NCI-H2227 treated with DMSO at 0.1 percent for 48 hours (cell line): Measurements from ENCODE around the gene XPR1.
"Not testable (repeated sequence)": the region's sequence is repeated elsewhere in the genome, so short reads cannot be mapped to it uniquely, and the experiment has no call there.

Source experiments
- DNase-seq: peaks from one replicate; lab custom pipeline; 2025; lab: John Stamatoyannopoulos, UW

Gene XPR1

DNA sequence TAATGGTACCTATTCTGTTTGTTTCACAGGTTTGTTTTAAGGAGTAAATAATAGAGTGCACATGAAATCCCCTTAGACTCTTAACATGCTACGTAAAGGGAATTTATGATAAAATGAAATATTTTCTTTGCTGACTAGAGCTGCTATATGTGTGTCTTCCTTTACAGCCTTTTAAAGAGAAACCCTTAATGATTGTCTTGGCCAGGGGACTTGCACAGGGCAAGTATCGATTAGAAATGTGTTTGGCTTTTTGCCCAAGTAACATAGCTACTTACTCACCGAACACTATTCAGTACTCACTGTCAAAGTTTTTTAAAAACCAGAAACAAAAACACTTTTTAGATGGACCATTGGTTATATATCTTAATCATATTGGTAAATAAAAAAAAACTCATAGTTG lies 209.6 kb downstream of the XPR1 start:
- DNase-seq, result peak; percentile 84

DNA sequence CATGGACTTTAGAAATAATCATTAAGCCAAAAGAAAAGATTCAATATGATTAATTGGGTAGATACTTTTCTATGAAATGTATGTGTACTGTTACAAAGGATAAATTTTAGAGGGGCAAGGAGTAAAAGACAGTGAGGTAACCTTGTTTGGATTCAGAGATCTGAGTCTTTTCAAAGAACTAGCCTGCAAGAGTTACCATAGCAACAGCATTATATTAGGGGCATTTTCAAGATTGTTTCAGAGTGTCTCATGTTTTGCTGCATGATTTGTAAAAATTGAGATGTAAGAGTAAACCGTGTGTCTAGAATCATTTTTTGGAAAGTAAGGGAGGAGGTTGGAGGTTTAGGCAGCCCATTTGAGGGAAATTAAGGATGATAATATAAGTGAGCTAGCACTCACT lies 210.2 kb downstream of the XPR1 start:
- DNase-seq, result peak; percentile 32

DNA sequence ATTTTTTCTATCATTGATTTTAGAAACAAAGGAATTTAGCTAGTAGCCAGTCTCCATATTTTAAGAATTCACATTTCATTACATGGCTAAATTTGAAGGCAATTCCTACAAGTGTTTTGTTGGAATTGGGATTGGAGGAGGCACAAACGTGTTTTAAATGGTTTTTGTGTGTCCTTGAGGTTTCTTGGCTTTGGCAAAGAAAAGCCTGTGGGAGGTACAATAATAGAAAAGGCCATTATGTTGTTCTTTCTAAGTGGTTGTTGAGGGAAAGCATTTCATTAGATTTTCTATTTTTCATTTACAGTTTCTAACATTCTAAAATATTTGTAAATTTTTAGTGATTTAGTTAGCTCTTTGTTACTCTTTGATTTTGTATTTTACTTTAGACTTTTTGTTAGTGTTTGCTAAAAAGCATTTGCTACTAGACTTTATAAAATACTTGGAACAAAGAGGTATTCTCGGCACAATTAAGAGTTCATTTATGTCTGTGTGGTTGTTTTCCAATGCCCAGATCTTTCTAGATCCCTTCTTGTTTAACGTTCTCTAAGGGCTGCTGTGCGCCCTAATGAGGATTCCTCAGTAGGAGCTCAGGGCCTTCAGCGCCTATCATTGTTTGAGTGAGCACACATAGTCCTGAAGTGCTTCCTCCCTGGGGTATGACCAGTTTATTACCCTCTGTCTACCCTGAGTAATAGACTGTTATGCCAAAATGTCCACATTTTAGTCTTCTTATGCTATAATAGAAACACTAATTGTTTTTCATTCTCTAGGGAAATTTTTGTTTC lies 210.9 kb downstream of the XPR1 start:
- DNase-seq, result peak; percentile 62

DNA sequence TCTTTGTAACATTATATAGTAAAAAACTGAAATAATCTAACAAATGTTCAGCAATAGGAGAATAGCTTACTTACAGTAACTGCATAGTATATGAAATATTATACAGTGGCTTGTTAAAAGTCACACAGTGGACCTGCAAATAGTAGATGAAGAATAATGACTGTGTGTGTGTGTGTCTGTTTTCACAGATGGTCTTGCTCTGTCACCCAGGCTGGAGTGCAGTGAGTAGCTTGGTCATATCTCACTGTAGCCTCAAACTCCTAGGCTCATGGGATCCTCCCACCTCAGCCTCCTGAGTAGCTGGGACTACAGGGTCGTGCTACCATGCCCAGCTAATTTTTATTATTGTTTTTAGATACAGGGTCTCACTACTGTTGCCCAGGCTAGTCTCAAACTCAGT lies 213.5 kb downstream of the XPR1 start:
- no peak for DNase-seq

DNA sequence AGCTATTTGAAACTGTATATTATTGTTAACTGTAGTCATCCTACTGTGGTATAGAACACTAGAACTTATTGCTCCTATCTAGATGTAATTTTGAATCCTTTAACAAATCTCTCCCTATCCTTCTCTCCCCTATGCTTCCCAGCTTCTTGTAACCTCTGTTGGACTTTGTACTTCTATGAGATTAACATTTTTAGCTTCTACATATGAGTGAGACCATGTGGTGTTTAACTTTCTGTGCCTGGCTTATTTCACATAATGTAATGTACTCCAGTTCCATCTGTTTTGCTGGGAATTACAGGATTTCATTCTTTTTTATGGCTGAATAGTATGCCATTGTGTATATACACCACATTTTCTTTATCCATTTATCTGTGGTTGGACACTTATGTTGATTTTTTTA lies 216.4 kb downstream of the XPR1 start:
- DNase-seq, result no peak

DNA sequence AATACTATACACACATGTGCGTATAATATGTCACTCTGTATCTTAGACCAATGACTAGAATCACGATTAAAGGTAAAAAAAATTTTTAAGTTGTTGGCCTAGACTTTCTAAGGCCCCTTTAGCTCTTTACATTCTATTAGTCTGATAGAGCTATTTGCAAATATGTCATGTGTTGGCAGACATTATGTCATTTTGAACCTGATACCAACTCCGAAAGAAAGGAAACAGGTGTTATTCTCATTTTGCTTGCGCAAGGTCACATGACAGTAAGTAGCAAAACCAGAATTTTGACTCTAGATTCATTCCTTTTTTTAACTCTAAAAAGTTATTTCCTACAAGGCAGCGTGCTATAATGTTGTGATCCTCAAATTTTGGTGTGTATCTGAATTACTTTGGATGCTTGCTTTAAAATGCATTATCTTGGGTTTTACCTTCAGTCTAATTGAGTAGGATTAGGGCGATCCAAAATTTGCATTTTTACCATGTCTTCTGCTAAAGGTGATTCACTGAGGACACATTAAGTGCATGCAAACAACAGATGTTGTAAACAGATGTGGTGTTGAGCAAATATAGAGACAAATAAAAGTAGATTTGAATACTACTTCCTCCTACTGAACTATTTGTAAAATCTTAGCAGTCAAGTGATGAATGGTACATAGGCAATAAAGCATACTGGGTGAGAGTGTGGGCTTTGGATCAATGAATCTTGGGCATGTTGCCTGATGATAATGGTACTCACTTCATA lies 217.4 kb downstream of the XPR1 start:
- DNase-seq, result no peak

DNA sequence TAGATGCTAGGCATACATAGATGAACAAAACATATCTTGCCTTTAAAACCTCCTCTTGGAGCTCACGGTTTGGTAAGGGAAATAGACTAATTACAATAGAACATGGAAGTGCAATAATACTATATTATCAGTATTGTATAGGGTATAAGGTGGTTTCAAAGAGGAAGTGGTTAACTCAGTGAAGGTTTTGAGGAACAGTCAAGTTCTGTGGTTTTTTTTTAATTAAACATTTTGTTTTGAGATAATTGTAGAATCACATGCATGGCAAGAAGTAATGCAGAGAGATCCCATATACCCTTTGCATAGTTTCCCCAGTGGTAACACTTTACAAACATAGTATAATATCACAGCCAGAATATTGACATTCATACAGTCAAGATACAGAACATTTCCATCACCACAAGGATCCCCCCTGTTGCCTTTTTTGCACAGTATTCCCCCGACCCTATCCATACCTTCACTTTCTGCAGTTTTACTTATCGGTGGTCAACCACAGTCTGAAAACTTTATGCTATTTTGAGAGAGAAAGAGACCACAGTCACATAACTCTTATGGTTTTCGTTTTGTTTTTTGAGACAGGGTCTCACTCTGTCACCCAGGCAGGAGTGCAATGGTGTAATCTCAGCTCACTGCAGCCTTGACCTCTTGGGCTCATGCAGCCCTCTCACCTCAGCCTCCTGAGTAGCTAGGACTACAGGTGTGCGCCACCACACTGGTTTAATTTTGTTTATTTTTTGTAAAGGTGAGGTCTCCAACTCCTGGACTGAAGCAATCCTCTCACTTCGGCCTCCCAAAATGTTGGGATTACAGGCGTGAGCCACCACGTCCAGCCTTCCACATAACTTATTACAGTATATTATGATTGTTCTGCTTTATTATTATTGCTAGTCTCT lies 220.4 kb downstream of the XPR1 start:
- DNase-seq, result no peak

DNA sequence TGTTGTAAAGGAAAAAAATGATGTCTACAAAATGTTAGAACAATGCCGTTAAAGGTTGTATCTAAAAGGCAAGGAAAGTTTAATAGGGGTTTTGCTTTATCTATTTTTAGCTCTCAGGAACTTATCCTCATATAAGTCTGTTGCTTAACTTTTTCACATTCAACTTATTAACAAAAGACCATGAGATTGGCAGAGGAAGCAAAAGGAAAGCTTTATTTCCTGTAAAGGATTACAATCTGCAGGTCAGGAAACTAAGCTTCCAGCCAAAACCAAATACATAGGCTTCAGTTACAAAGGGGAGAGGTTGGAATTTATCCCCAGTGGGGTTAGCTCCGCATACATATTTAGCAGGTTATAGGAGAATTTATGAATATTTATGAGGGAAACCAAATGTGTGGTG lies 222.2 kb downstream of the XPR1 start:
- DNase-seq, result no peak

DNA sequence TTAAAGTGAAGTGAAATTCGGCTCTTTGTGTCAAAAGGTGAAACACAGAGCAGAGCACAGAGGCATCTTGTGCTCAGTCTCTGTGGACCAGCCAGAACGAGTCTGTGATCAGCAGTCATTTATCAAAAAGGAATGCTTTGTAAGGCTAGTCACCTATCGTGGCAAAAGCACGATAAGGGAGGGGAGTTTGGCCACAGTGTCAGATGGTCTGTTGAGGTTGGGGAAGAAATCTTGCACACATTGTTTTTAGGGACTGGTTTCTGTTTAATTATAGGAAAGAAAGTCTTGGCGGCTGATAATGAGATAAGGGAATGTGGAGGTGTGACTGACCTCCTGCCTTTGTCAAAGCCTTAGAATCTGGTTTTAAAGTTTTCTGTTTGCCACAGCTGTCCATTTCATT lies 222.6 kb downstream of the XPR1 start:
- DNase-seq, result no peak

DNA sequence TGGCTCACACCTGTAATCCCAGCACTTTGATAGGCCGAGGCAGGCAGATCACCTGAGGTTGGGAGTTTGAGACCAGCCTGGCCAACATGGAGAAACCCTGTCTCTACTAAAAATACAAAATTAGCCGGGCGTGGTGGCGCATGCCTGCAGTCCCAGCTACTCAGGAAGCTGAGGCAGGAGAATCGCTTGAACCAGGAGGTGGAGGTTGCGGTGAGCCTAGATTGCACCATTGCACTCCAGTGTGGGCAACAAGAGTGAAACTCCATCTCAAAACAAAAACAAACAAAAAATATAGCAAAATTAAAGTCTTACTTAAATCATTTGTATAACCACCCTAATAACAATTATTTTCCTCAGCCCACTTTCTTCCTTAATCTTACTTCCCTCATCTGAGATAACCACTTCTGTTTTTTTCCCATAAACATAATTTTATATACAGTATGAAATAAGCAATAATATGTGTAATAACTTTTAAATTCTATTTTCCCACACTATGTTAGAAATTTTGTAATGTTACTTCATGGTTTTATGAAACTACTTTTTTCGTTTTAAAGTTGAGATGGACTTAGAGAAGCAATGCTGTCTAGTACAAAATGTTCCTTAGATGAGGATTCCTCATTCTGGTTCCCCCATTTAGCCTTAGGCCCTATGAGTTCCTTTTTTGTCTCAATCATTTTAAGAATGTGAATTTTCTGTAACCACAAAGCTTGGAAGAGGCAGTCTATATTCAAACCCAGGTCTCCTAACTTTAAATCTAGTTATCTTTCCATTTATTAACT lies 226.3 kb downstream of the XPR1 start:
- not testable (repeated sequence) for DNase-seq

DNA sequence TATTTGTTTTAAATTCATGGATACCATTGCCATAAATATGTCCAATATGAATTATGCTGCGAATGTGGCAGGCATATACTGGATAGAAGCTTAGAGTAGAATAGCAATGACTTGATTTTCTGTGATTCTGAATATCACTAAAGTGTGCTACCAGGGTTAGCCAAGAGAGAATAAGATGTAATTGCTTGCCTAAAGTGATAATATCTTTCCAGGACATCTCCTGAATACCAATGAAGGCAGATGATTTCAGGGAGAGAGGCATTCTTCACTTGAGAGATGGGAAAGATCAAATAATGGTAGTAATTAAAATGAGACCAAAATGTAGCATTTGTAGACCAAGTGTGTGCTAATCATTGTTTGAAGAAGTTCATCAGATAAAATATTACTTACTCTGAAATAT lies 227.5 kb downstream of the XPR1 start:
- no peak for DNase-seq

DNA sequence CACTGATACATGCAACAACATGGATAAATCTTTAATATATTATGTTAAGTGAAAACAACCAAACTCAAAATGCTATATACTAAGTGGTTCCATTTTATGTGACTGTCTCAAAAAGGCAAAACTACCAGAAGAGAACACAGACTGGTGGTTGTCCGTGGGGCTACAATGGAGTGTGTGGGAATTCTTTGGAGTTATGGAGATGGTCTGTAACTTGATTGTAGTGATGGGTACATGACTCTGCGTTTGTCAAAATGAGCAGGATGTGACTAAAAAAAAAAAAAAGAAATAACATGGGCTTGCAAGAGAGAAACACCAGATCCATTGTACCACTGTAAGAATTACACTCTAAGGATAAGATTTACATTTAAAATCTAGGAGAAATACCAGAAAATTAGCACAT lies 228.7 kb downstream of the XPR1 start:
- no peak for DNase-seq

DNA sequence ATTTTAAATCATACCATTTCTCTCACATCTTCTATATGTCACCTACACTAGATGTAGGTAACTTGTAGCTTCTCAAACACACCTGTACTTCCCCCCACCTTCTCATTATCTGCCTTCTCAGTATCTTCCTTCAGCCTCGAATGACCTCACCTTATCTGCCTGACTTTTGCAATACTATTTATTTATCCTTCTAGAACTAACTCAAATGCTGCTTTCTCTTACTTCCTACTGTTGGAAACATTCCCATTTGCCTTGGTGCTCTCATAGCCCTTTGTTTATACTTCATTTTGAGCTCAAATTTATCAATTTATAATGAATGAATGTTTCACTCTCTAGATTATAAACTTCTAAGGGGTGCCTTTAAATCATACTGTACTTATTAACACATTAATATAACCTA lies 230.5 kb downstream of the XPR1 start:
- no peak for DNase-seq

DNA sequence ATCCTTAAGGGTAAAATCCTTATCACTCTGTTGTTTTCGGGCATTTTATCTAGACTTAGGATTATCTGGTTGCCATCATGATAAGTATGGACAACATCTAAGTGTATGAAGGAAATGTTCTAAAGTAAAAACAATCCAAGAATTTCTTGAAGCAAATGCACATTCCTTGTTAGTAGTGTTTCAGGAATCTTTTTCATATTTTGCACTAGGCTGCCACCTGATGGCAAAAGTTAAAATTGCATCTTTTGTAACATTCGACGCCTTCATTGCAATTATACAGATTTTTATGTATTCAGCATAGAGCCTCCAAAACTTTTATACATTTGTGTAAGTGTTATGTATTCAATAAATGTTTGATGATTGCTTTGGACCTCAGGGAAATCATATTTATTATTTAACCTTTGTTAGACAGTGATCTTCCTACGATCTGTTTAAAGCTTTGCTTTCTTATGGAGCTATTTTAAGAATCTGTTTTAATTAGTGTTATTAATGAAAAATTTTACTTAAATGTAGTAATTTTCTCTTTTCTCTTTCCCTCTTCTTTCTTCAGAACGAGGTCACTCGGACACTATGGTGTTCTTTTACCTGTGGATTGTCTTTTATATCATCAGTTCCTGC lies 231.4 kb downstream of the XPR1 start:
- DNase-seq, result peak; percentile 74

DNA sequence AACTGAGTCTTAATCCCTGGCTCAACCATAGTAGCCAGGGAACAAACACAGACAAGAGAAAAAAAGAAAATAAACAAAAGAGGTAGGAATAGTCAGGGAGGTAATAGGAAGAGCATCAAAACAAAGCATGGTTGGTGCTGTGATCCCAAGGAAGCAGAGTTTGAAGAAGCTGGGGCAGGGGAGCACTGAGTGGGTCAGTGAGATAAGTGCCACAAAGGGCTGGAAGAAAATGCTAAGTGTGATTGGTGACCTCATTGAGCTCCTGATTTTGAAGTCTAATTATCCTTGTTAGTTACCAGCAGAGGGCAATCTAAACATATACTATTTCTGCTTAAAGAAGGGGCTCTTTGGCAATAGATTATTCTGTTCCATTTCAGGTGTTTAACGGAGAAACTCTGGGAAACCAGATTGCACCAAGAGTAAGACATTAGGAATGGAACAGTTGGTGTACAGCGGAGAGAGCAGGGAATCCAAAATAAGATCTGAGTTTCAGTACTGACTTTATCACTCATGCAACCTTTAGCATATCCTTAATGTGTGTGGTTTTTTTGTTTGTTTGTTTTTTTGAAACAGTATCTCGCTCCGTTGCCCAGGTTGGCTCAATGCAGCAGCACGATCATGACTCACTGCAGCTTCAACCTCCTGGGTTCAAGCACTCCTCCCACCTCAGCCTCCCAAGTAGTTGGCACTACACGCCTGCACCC lies 250.1 kb downstream of the XPR1 start:
- peak; percentile 47 for DNase-seq

DNA sequence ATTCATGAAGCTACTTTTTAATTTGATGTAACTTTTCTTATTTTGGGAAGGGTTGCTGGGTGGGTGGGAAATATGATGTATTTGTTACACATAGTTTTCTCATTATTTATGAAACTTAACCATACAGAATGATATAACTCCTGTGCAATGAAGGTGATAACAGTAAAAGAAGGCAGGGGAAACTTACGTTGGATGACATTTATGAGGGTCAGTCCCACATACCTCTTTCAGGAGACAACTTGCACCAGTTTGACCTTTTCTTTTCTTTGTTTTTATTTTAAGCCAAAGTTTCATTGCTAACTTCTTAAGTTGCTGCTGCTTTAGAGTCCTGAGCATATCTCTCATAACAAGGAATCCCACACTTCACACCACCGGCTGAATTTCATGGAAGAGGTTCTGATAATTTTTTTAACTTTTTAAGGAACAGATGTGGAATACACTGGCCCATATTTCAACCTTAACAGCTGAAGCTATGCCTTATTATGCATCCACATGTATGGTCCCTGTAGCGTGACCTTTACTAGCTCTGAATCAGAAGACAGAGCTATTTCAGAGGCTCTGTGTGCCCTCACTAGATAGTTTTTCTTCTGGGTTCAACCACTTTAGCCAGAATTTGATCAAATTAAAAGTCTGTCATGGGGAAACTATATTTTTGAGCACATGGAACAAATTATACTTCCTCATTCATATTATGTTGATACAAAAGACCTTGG lies 252.9 kb downstream of the XPR1 start:
- DNase-seq, result no peak

DNA sequence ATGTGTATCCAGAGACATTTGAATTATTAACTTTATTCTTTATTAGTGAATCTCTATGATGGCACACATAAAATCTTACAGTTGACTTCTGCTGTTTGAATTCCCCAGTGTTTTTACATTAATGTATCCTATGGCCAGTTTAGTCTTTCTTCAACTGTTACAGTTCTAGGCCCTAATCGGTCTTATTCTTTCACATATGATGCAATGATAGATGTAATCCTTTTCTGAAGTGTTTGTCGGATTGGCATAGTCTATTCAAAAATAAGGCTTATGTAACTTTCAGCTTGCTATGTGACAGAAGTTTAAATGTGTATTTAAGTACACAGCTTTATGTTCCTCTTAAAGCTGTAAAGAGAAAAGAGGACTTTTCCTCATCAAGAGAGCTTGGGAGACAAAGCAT lies 254.5 kb downstream of the XPR1 start:
- DNase-seq, result no peak

DNA sequence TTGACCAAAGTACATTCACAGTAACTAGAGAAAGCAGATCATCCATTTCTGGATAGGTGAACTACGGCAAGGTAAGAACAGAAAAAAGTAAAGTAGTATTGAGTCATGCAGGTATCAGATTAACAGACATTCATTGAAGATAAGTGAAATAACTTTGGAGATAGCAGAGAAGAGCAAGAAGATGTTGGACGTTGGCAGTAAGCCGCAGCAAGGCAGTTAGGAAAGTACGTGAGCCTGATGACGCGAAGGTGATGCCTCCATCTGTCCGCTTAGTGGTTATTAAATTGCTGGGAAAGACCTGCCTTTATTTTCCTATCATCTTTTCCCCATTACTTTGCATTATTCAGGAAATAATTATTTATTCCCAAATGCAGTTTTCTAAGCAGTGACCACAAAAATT lies 256.0 kb downstream of the XPR1 start:
- DNase-seq, result no peak

DNA sequence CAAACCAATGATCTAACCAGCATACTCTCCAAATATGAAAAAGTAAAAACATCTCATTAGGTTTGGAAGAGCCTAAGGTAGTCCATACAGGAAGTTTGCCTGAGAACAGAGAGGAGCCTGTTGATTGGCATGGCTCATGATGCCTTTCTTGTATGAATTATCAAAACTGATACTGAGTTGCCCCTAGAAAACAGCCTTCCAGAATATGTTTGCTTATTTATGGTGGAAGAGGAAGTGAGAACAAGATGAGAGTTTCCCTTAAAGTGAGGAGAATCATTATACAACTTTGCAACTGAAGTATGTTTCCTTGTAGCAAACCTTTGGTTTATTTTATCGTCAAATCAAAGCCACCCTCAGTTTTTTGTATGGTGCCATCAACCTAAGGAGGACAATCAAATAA lies 257.0 kb downstream of the XPR1 start:
- no peak for DNase-seq

DNA sequence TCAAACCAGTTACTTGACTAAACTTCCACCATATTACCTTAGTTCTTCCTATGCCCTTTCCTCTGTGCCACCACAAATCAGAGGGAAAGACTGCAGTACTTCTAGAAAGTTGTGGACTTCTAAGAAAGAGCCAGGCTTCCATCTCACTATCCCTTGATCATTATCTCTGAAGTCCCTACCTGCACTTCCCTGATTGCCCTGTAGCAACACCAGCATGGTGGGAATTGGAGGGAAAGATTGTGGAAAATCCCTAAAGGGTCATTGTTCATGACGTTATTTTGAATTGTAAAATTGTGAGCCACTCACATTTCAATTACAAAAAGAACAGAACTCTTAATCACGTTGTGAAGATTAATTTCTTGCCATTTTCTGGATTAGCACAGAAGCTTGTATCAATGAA lies 257.5 kb downstream of the XPR1 start:
- DNase-seq, result no peak
